HG02885 (cell line): ENCODE results near the gene MED9.

ENCODE experiments used
- ATAC-seq: cut with Tn5 transposase; IDR thresholded peaks from one replicate; pipeline ENCODE4 v1.9.1; 2021; ENCODE audit warnings: mild to moderate bottlenecking; ENCODE audit not compliant: unreplicated experiment, poor library complexity

Gene MED9

DNA sequence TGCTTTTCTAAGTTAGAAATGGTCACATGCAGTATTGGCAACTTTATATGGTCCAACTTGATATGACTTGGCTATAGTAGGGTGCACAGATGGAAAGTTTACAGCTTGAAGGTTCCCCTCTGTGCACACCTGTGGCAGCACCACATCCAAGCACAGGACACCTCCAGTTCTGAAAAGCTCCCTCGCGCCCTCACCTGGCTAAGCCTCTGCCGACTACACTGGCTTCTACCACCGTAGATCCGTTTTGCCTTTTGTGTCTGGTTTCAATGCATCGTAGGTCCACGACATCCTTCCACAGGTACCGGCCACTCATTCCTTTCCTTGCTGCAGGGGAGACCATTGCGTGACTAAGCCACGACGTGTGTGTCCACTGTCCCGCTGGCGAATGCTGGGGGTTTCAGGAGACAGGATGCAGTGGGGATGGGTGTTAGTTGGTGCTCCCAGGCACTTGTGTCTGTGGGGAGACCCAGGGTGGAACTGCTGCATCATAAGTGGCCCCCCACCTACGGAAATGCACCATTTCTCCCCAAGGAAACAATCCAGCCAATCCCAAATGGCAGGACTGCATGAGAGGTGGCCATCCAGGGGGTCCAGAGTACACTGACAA, 24.3 kb downstream of the MED9 start:
- ATAC-seq = no peak

DNA sequence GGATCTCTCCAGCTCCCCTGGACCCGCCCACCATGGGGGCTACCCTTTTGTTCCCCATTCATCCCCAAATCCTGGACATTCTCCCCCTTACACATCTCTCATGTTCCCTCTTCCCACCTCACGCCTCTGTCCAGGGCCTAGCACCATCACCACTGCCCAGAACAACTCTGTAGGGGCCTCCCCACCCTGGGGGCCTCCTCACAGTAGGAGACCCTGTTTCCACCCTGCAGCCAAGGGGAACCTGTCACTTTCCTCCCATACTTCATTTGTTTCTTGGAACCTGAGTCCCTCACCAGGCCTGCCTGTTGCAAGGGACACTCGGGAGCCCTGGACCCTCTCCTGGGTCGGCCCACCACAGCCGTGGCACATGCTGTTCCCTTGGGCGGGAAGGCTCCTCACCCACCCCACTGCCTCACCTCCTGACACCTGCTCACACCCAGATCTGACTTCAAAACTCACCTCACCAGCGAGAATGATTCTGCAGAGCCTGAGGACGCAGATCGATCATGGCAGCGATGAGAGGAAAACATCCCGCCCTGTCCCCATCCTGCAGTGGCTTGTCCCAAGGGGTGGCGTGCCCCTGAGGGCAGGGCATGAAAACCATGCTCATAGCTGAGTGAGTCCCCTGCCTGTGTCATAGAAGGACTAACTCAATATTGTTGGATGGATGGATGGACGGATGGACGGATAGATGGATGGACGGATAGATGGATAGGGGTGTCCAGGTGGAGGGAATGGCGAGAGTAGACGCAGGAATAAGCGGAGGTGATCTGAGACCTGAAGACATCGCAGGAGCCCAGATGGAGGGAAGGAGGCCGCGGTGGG, 26.2 kb downstream of the MED9 start:
- ATAC-seq = no peak

DNA sequence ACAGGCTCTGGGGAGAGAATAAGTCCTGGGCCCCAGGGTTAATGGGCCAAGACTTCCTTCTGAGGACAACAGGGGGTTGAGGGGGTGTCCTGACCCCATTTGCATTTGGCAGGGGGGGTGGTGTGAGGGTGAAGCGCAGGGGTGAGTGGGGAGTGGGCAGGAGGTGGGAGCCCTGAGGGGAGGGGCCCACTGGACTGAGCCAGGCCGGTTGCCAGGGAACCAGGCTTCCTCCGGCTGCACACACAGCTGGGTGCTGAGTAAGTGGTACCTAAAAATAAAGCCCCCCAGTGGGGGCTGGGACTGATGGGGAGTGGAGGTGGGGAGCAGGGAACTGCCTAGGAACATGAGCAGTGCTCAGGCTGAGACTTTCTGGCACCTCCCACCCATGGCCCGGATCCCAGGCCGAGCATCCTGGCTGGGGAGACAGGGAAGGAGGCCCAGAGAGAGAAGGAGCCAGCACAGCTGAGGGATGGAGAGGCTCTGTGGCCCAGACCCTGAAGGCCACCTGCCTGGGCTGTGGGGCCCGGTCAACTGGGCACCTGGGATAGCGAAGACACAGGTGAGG, 26.8 kb downstream of the MED9 start:
- ATAC-seq = no peak

DNA sequence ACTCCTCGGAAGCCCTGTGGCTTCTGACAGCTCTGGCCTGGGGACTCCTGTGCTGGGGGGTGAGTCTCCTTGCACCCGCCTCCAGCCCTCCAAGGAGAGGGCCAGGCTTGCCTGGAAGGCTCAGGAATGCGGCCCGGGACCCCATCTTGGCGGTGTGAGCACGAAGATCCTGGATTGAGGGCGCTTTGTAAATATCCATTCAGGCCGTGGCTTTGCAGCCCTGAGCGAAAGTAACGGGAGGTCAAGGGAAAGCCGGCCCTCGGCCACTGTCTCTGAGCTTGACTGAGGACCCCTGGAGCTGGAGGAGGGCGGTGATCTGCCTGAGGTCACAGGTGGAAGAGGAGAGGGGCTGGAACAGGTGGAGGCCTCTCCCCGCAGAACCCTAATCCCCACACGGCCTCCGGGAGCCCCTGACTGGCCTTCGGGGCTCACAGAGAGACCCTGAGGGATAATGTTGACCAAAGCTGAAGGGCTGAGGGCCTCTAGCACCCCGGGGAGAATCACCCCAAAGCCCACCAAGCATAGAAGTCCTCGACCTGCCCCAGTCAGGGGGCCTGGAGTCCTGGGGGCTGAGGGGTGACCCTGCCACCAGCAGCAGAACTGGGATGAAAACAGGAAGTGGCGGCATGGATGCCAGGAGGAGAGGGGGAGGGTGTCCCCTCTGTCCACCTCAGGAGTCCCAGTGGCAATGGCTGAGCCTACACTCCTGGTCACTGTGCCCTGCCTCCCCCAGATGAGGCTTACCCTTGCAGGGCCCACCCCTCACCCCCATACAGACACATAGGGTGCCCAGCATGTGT, 27.7 kb downstream of the MED9 start:
- ATAC-seq = no peak

DNA sequence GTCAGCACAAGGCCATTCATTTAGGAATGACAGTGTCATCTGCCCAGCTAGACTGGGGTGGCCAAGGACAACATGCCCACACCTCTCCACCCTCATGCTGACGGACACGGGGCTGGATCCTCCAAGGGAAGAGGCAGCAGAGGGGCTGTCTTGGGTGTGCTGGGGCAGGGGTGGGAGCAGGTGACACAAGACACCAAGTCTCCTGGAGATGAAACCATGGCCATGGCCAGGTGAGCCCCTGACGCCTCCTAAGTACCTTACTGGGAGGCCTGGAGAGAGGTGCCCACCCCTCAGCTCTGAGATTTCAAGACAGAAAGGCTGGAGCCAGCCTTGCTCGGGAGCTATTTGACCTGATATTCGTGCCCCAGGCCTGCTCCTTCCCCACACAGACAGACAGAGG, 28.4 kb downstream of the MED9 start:
- no peak for ATAC-seq

DNA sequence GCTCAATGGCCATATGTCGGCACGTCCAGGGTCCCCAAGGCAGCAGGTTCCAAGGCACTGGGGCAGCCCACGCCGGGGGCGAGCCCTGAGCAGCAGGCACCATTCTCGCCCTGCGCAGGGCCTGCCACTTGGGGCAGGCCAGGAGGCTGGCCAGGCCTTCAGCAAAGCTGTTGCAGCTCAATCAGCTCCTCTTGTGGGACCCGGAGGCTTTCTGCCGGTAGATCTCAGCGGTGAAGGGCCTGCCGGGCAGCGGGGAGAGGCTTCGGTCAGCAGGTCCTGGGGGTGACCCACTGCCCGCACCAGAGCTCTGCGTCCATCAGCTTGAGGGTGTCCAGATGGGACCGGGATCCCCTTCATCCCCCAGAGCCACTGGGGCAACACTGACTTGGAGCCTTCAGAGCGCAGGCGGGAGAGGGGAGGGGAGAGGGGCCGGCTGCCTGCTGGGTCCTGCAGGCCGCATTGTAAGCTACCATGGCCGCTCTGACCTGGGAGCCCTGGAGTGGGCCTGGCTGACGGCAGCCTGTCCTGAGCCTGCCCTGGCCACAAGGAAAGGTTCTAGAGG, 28.9 kb downstream of the MED9 start:
- ATAC-seq = no peak

DNA sequence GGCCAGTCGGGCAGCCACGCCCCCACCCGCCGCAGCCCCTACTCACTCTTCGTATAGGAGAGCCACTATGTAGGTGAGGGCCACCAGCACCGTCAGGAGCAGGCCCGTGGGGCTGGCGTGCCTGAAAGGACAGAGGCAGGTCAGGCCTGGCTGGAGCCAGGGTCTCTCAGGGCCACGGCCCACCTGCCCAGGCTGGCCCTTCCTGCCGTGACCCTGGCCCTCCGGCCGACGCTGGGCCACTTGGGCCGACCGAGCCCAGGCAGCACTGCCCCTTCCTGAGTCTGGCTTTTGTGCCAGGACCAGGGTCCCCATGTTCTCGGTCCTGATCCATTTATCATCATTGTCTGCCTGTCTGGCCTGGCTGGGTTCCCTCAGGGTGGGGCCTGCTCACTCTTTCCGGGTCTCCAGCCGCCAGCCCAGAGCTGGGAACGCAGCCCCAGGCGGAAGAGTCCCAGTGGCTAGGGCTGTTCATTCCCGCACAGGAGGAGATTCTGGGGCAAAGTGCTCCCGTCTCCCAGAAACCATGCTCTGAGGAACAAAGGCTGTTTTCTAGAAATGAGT, 29.5 kb downstream of the MED9 start:
- no peak for ATAC-seq

DNA sequence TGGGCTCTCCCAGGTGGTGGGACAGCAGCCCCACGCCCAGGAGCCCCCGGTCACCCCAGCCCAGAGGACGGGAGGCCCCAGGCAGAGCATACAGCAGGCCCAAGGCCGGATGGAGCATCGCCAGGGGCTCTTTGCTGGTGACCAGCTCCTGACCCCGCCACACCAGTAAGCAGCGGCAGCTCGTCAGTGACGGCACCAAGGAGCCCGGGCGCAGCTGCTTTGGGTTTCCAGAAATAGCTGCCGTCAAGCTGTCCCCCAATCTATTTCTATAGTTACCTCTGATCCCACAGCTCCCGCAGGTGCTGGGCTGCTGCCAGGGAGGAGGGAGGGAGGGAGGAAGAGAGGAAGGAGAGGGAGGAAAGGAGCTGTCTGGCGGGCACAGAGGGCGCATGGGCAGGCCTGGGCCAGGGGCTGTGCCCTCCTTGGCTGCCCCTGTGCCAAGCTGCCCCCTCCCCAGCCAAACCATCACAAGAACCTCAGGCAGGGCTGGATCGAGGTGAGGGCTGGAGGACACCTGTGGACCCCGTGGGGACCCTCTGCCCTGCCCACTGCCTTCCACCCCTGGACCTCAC, 30.2 kb downstream of the MED9 start:
- ATAC-seq = no peak

DNA sequence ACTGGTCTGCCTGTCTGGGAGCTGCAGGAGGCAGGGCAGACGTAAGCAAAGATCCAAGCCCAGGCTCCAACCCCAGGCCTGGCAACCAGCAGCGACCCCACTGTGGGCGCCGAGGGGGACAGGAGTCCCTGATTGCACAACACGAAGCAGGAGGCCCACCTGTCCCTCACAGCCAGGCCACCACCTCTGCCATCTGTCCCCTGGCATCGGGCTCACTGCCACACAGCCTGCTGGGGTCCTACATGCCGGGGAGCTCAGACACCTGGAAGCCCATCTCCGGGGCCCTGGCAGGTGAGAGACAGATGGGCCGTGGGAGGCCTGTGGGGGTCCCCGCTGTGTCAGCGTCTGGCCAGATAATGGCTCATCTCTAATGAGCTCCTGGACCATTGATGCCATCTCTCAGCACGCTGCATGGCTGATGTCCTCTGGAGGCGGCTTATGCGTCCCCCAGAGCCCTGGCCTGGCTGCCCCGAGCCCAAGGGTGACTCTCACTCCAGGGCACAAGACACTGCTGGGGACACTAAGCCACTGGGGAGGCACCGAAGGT, 30.7 kb downstream of the MED9 start:
- no peak for ATAC-seq

DNA sequence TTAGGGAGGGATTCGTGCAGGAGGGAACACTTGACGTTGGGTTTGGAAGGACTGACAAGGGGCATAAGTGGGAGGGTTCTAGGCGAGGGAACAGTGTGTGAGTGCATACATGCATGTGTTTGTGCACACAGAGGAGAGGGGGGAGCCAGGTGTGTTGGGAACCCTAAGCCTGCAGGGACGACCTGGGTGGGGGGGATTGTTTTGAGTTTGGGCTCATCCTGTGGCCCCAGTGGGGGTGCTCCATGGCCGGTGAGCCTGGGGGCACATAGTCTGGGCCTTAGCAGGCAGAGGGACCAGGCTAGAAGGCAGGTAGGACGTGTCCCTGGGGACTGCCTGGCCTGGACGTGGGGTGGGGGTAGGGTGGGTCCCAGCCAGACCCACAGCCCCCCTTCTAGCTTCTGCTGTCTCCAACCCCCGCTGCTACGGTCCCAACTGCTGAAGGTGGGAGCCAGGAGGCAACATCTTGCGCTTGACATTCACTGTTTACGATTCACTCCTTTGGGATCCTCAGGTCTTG, 31.3 kb downstream of the MED9 start:
- ATAC-seq = no peak

DNA sequence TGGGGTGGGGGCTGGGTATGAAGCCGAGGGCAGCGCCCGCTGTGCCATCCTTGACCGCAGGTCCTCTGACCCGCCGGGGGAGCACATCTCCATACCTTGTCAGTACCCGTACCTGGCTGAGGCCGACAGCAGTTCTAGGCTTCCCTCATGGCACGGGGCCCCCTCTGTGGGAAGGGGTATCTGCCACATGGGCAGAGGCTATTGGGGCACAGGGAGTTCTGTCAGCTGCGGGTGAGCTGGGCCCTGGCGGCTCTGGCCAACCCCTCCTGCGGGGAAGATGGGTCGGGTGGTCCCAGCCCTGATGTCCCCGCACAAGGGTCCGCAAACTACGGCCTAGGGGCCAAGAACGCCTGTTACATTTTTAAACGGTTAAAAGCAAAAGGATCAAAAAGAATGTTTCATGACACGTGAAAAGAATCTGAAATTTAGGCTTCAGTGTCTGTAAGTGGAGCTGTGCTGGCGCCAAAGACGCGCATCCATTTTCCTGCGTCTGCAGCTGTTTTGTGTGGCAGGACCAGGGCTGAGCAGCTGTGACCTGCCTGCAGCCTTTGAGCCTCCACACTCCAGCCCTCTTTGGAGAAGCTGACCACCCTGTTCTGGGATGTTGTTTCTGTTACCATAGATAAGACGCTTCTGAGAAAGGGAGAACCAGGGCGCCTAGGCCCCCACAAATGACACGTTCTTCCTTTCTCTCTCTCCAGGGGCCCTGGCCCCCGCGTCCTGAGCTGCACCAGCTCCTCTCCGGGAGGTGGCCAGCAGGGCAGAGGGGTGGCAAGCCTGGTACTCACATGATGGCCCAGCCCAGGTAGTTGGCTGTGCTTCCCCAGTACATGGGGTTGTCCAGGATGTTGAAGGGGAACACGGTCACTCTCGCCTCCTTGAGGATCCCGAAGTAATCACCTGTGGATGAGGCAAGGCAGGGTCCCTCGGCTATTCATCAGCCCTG, 32.1 kb downstream of the MED9 start:
- no peak for ATAC-seq

DNA sequence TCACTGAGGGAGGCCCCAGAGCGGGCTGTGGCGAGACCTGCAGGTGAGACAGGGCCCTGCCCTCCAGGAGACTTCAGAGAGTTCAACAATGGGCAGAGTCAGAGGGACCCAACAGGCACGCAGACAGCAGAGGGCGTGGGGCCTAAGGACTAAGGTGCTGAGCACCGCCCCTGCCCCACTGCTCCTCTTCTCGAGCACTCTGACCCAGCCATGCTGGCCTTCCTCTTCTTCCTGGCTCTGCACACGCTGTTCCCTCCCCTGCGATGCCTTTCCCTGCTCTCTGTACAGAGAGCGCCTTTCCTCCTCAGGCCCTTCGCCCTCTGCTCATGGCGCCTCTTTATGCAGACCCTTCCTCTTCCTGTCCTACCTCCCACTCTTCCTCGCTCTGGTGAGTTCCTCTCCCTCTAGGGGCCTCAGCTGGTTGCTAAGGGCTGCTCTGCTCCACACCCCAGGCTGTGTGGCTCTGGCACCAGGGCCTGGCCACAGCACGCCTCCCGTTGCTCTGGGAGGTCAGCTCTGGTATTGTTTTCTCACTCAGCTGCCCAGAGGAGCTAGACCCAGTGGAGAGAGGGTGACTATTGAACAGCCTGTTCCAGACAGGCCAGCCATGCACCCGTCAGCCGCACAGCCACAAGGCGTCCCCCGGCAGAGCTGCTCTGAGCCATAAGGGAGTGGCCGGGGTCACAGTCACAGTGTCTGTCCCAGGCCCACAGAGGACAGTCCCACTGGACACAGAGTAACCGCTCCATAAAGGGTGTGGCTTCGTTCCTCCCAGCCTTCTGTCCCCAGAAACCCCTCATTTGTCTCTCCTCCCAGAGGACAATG, 33.0 kb downstream of the MED9 start:
- no peak for ATAC-seq

DNA sequence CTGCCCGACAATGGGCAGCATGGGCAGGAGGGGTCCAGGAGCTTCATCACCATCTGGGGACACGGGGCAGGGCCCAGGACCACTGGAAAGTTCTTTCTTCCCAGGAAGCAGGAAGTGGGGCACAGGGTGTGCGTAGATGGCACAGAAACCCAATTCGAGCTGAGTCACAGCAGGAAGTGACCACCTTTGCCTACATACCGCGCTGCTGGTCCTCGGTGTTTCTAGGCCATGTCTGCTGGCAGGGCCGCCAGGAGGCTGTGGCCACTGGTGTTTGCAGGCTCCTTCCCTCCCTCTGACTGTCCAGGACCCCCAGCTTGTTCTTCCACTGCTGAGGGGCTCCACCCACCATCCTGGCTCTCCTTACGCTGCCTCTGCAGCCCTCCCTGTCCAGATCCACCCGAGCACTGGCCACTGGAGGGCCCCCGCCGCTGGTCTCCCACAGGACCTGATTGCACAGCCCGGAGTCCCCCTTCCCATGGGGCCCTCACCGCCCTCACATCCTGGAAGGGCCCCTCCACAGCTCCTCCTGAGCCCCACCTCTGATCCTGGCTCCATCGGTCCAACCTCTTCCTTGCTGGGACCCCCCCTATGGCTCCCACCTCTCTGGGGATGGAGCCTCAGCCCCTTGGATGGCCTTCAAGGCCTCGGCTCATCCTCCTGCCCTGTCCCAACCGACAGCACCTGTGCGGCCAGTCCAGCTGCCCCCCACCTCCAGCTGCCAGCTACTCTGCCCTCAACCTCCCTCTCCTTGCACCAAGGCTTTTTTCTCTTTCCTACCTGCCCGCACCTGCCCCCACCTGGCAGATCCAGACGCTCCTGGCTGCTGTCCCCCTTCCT, 33.9 kb downstream of the MED9 start:
- ATAC-seq = no peak

DNA sequence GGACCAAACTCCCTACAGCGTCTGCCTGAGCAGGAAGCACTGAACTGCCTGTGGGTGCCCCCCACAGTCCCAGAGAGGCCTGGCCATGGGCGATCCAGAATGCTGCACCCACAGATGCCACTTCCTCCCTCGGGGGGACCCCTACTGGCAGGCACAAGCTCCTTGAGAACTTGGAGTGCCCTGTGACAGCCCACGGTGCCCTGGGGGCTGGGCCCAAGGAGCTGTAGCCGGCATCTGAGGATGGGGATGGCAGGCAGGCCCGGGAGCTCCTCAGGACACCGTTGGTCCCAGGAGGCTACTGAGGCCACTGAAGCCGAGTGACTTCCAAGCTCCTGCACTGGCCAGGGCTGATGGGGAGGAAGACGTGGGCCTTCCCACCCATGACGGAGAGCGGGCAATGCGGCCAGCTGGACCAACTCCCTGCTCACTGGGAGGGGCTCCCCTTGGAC, 34.5 kb downstream of the MED9 start:
- ATAC-seq = no peak

DNA sequence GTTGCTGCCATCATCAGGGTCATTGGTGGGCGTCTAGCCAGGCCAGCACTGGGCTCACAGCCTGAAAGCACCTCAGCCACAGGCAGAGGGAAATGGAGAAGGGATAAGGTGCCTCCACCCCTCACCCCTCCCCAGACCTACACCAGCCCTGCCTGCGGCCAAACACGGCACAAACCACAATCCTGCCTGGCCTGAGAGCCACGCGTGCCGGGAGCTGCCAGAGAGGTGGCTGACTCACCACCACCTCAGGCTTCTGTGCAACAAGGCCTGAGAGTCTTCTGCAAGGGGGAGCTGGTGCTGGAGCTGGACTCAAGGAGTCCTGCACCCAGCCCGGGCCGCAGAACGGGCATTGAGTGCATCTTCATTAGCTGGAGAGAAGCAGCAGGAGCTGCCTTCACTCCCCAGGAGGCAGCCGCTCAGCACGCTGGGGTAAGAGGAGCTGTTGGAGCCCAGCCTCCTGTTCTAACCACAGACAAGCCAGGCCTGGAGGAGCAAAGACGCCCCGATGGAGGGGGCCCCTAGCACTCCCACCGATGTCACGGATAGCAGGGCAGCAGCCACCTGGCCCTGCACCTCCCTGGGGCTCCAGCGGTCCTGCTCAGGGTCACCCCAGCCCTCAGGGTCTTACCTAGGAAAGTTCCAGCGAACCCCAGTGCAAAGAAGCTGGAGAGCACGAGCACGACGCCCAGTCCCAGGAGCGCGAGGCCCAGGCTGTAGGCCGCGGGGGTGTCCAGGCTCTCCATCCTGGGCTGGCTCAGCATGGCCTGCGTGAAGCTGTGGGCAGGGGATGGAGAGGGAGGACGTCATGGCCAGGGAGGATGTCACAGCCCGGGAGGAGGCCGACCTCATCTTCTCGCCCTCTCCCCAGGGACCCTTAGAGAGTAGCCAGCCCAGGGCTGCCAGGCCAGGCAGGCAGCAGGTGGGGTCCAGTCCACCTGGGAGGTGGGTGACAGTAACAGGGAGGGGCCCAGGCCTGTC, 35.4 kb downstream of the MED9 start:
- no peak for ATAC-seq
